Nephron progenitor cell (in vitro differentiated cells): Measurements from ENCODE around the gene PRUNE2.

Experiments used
- DNase-seq: peaks from one replicate; pipeline ENCODE4 v3.0.0; 2021
- H3K27ac Mint-ChIP-seq: 2 replicates; pipeline ENCODE4 v1.8.0; 2021; ENCODE audit warnings: mild to moderate bottlenecking, moderate library complexity, mixed read lengths
- H3K27me3 Mint-ChIP-seq: 2 replicates; pipeline ENCODE4 v1.8.0; 2021; ENCODE audit warnings: mild to moderate bottlenecking, low read depth, mixed read lengths; ENCODE audit not compliant: poor library complexity
- H3K36me3 Mint-ChIP-seq: 2 replicates; pipeline ENCODE4 v1.8.0; 2021; ENCODE audit warnings: low read depth, mixed read lengths
- H3K4me1 Mint-ChIP-seq: 2 replicates; pipeline ENCODE4 v1.8.0; 2021; ENCODE audit warnings: mixed read lengths
- H3K4me3 Mint-ChIP-seq: 2 replicates; pipeline ENCODE4 v1.8.0; 2021; ENCODE audit warnings: mild to moderate bottlenecking, moderate library complexity, mixed read lengths
- H3K9me3 Mint-ChIP-seq: 2 replicates; pipeline ENCODE4 v1.8.0; 2021; ENCODE audit warnings: mild to moderate bottlenecking, moderate library complexity, mixed read lengths
- TF ChIP-seq, protein P1 (sequence below): fragments of 200-600 bp; sonication (generic); IDR thresholded peaks from 2 replicates; pipeline ENCODE4 v1.5.0; 2021; ENCODE audit warnings: antibody characterized with exemption

The PRUNE2 gene

DNA sequence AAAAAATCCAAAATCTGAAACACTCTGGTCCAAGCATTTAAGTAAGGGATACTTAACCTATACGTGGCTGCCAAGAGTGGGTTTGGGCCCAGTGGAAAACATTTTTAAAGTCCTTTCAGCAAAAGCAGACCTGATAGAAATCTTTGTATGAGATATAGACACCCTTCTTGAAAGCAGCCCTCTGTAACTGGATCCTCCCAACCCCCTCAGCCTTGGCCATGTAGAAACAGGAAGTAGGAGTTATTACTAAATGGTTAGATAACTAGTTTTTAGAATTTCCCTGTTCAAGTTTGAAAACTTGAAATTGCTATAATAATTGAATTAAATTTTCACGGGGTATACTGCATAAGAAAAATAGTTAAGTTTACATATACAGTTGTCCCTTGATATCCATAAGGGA lies 253.0 kb downstream of the PRUNE2 start:
- TF ChIP-seq, protein P1, sequence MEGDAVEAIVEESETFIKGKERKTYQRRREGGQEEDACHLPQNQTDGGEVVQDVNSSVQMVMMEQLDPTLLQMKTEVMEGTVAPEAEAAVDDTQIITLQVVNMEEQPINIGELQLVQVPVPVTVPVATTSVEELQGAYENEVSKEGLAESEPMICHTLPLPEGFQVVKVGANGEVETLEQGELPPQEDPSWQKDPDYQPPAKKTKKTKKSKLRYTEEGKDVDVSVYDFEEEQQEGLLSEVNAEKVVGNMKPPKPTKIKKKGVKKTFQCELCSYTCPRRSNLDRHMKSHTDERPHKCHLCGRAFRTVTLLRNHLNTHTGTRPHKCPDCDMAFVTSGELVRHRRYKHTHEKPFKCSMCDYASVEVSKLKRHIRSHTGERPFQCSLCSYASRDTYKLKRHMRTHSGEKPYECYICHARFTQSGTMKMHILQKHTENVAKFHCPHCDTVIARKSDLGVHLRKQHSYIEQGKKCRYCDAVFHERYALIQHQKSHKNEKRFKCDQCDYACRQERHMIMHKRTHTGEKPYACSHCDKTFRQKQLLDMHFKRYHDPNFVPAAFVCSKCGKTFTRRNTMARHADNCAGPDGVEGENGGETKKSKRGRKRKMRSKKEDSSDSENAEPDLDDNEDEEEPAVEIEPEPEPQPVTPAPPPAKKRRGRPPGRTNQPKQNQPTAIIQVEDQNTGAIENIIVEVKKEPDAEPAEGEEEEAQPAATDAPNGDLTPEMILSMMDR: no peak
- H3K27me3 Mint-ChIP-seq: no peaks in the 10 kb centered on the region
- no peak for DNase-seq
- no peaks in the 10 kb centered on the region for H3K9me3 Mint-ChIP-seq
- no peak overlapping the region for H3K27ac Mint-ChIP-seq
- peaks cover 50% of the 10 kb centered on the region for H3K4me1 Mint-ChIP-seq
- no peak overlapping the region for H3K4me3 Mint-ChIP-seq
- no peaks in the 10 kb centered on the region for H3K36me3 Mint-ChIP-seq

DNA sequence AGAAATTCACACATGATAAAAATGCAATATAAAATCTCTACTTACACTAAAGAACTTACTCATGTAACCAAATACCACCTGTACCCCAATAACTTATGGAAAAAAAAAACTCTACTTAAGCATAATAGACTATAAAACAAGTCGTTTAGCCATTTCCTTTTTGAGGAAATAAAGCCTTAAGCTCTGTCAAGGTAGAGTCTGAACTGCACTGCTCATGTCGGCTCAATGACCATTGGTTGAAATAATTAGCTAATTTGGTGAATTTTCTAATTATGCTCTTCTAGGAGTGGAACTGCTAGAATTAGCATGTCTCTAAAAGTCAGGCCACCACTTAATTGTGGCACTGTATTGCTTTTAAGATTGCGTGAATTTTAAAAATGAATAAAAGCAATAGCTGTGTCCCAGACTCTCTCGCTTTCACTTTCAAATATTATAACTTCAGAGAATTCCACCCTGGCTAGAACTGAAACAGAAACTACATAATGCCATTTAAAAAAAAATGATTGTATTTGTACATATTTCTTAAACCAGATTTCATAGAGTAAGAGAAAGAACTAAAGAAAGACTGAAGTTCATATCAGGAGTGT lies 254.7 kb downstream of the PRUNE2 start:
- Mint-ChIP-seq H3K27me3 (peaks cover 7% of the 10 kb centered on the region), H3K36me3 (no peaks in the 10 kb centered on the region), H3K4me3 (no peak overlapping the region), H3K4me1 (peaks cover 50% of the 10 kb centered on the region), H3K9me3 (no peaks in the 10 kb centered on the region), H3K27ac (peak overlapping the region; percentile 94)
- TF ChIP-seq, protein P1: no peak
- no peak for DNase-seq

DNA sequence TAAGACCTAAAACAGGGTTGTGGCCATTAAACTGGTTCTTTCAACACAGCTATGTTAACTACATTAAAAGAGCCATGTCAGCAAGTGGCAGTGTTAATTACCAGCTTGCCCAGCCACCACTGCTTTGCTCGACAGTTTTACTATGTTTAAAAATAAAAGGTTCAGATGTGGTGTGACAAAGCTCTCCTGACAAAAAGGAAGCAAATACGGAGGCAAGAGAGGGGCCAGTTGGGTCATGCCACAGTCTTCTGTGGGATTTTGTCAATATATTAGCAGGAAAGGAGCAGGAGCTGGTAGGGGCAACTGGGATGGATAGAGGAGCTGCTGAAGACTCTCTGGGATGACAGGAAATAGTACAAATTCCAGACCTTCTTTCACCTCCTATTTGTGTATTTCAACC lies 255.2 kb downstream of the PRUNE2 start:
- H3K27ac Mint-ChIP-seq: peak overlapping the region; percentile 94
- DNase-seq: peak; percentile 4
- peaks cover 49% of the 10 kb centered on the region for H3K4me1 Mint-ChIP-seq
- H3K27me3 Mint-ChIP-seq: peaks cover 8% of the 10 kb centered on the region
- no peaks in the 10 kb centered on the region for H3K9me3 Mint-ChIP-seq
- H3K36me3 Mint-ChIP-seq: no peaks in the 10 kb centered on the region
- peak overlapping the region; percentile 24 for H3K4me3 Mint-ChIP-seq
- TF ChIP-seq, protein P1: no peak

DNA sequence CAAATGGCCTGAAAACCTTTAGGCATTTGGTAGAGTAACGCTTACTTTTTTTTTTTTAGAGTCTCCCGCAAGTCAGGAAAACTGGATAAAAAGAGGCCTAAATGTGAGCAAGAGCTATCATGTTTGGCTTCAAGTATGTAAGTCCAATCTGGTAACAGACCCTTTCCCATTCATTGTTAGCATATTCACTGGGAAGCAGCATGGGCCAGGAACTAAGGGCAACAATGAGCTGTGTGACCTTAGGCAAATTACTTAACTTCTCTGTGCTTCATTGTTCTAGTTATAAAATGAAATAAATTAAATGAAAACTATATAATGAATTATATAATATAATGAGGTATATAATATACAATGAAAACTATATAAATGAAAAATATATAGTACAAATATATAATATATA lies 256.0 kb downstream of the PRUNE2 start:
- H3K9me3 Mint-ChIP-seq: no peaks in the 10 kb centered on the region
- peaks cover 44% of the 10 kb centered on the region for H3K4me1 Mint-ChIP-seq
- H3K4me3 Mint-ChIP-seq: no peak overlapping the region
- H3K36me3 Mint-ChIP-seq: no peaks in the 10 kb centered on the region
- H3K27me3 Mint-ChIP-seq: peaks cover 8% of the 10 kb centered on the region
- H3K27ac Mint-ChIP-seq: no peak overlapping the region
- no peak for DNase-seq
- TF ChIP-seq, protein P1: no peak

DNA sequence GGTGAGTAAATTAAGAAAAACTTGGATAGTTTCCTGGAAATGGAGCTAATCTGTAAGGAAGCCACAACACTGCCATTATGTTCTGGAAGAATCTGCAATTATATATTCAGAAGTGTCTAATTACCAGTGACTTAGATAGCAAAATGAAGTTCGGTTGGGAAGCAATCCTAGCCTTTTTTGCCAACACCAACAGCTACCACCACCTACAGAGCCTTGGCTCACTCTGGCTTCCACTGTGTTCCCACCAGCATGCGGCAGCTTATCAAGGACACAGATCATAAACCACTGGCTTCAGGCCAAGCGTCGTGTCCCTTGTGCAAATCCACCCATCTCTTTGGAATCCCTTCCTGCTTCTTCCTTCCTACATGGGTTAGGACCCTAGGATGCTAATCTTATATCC lies 259.7 kb downstream of the PRUNE2 start:
- peaks cover 48% of the 10 kb centered on the region for H3K4me1 Mint-ChIP-seq
- no peak overlapping the region for H3K4me3 Mint-ChIP-seq
- no peak for DNase-seq
- no peaks in the 10 kb centered on the region for H3K9me3 Mint-ChIP-seq
- peaks cover 11% of the 10 kb centered on the region for H3K27me3 Mint-ChIP-seq
- H3K27ac Mint-ChIP-seq: peak overlapping the region; percentile 72
- TF ChIP-seq, protein P1: no peak
- H3K36me3 Mint-ChIP-seq: no peaks in the 10 kb centered on the region

DNA sequence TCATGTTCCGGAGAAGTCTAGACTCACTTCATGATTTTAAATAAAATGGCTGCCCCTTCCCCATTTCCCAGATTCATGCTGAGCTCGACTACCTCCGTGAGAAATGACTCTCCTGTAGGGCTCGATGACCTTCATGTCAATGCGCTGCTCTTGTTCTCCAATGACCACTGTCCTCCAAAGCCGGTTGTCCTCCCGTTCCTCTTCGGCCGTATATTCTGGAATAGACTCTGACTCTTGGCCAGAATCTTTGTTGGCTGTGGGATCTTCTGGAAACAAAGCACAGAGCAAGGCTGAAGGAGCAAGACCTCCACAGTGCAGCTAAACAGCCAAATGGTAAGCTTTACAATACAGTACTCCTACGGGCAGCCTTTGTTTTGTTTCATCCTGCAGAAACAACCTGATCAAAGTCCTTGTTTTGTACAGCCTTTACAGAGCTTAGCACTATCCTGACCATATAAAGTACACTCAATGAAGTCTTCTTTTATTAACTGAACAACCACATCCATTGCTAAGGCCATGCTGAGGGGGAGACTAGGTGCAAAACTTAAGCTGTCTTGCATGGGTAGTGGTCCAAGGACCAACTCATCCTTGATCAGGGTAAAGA lies 261.2 kb downstream of the PRUNE2 start:
- Mint-ChIP-seq H3K27ac (no peak overlapping the region), H3K36me3 (no peaks in the 10 kb centered on the region)
- DNase-seq: no peak

More for the DNA sequence above, 261.2 kb downstream of the PRUNE2 start:
- TF ChIP-seq, protein P1: no peak
- H3K9me3 Mint-ChIP-seq: no peaks in the 10 kb centered on the region
- no peak overlapping the region for H3K4me3 Mint-ChIP-seq
- peaks cover 38% of the 10 kb centered on the region for H3K4me1 Mint-ChIP-seq
- H3K27me3 Mint-ChIP-seq: peaks cover 11% of the 10 kb centered on the region
